ENCODE measurements around the gene GALNS. TPM values are rescaled to one million over a fixed set of nuclear protein-coding genes. Genes with fewer than 3 reads are reported as not detected.

Gene GALNS
- total and polyA plus RNA-seq, 2 of the 4 experiments (the other 2 are of a cell fraction) = 7.2 to 32.5 TPM

- Histone ChIP-seq H3K9ac (ENCODE audit: low read depth, low read length) (peak overlapping the region; percentile 4; the same call in 1 of the 2 replicates), H4K20me1 (ENCODE audit: insufficient read depth, low read length) (peaks cover 96% of the 10 kb centered on the region)
- ATAC-seq (ENCODE audit: low read depth) = peak; percentile 55
Observed at GRCh38 chr16:88770461-88771293, 86.1 kb downstream of the GALNS start.

More at GRCh38 chr16:88770461-88771293, 86.1 kb downstream of the GALNS start:
- peaks cover 62% of the 10 kb centered on the region for H3K4me1 ChIP-seq (ENCODE audit: control insufficient read depth, insufficient read depth, low read length)
- BruUV-seq (replicated peaks) = no TSS peak
- peak overlapping the region; percentile 22 for H4K5ac ChIP-seq (ENCODE audit: low read depth, low read length)
- peak overlapping the region; percentile 99 for H2AK9ac ChIP-seq (replicated peaks; ENCODE audit: low read depth, low read length, poor library complexity)
- H3K4ac ChIP-seq (ENCODE audit: low read depth, low read length) = peak overlapping the region; percentile 91
- H2BK5ac ChIP-seq (ENCODE audit: low read depth, low read length, poor library complexity, severe bottlenecking) = peak overlapping the region; percentile 81
- H3K27ac ChIP-seq (ENCODE audit: insufficient read depth, low read length) = peak overlapping the region; percentile 65
- H2BK20ac ChIP-seq (ENCODE audit: low read depth, low read length) = peak overlapping the region; percentile 35; the same call in 1 of the 2 replicates
- H2BK120ac ChIP-seq (ENCODE audit: low read depth, low read length) = peak overlapping the region; percentile 65
- ChIA-PET CTCF (interaction anchor here (1.4 to 1.5 kb wide), 2 partner anchors 15 to 33 kb away, joined by 3 to 4 read pairs; no protein-coding TSS in a partner anchor), POLR2A (ENCODE audit: unreplicated experiment) (no interaction called here)
- peak overlapping the region in 1 of 2 experiments; percentile 52; a peak in 2 of 4 replicates for H4K8ac ChIP-seq (ENCODE audit: low read depth in 2 of 2, low read length in 2 of 2)
- peak overlapping the region; percentile 35 for H3K23ac ChIP-seq (ENCODE audit: low read depth, low read length)
- H3K14ac ChIP-seq (replicated peaks; ENCODE audit: low read depth, low read length) = 0 out of 2 replicates have a peak overlapping the region, but pooled peaks have one; percentile 70
- H3K4me2 ChIP-seq (ENCODE audit: low read depth, low read length) = peak overlapping the region; percentile 54
- TF ChIP-seq CHD1 (IDR thresholded peaks at IDR 0.05; ENCODE audit: low read depth, low read length) (no peak), CEBPB (IDR thresholded peaks at IDR 0.05; ENCODE audit: low read depth, low read length) (peak; percentile 93), RCOR1 (IDR thresholded peaks at IDR 0.05; ENCODE audit: insufficient replicate concordance, low read length) (peak; percentile 30), USF2 (IDR thresholded peaks at IDR 0.05; ENCODE audit: low read depth, low read length) (peak; percentile 75), MAFK (IDR thresholded peaks at IDR 0.05; ENCODE audit: low read depth, low read length) (no peak), BHLHE40 (IDR thresholded peaks at IDR 0.05; ENCODE audit: low read depth, low read length) (peak; percentile 78)
- H2AK5ac ChIP-seq (ENCODE audit: low read depth, low read length) = peak overlapping the region; percentile 95
- WGBS, 2 experiments (ENCODE audit: extremely low coverage in 2 of 2, insufficient read length in 1 of 2) = 29% methylated on average over 16 of the region's 41 CpGs; no CpG with 5 or more reads in 1 of the 2 experiments
- H3K18ac ChIP-seq (ENCODE audit: low read depth, low read length) = peak overlapping the region; percentile 35; the same call in 1 of the 2 replicates
- H3K4me3 ChIP-seq (ENCODE audit: insufficient read depth, low read depth, low read length) = no peak overlapping the region
- intact Hi-C loops (cut with micrococcal nuclease) (no loop called here), dilution Hi-C loops (cut with HindIII; ENCODE audit: low sequenced_read_pairs, unreplicated experiment) (no loop called here), in situ Hi-C loops (cut with MboI; ENCODE audit: low sequenced_read_pairs) (no loop called here)
- H4K91ac ChIP-seq (ENCODE audit: insufficient read depth, low read depth, low read length) = peak overlapping the region; percentile 49; the same call in 1 of the 2 replicates
- no peak overlapping the region for H2BK15ac ChIP-seq (ENCODE audit: low read depth, low read length)
- H3K9me1 ChIP-seq (ENCODE audit: insufficient read depth, low read length) = peaks cover 40% of the 10 kb centered on the region
- H3K36me3 ChIP-seq (ENCODE audit: control insufficient read depth, insufficient read depth, low read length) = peaks cover 3% of the 10 kb centered on the region
- no peaks in the 10 kb centered on the region for H3K27me3 ChIP-seq (ENCODE audit: control insufficient read depth, insufficient read depth, low read length)
- peaks cover 15 to 89% of the 10 kb centered on the region in 2 experiments for H3K79me1 ChIP-seq (ENCODE audit: low read depth in 1 of 2, low read length in 2 of 2)
- no peaks in the 10 kb centered on the region for H3K9me3 ChIP-seq (ENCODE audit: control insufficient read depth, insufficient read depth, low read length)
- no peak overlapping the region for H3K56ac ChIP-seq (ENCODE audit: extremely low read depth, insufficient read depth, low read length)
- H2AFZ ChIP-seq (replicated peaks; ENCODE audit: low read length, poor library complexity) = peak overlapping the region; percentile 46
- DNase-seq = peak; percentile 87

Data from IMR-90 (cell line).